Measurements from ENCODE around the gene PHGDH. TPM values are rescaled to one million over a fixed set of nuclear protein-coding genes. Genes with fewer than 3 reads are reported as not detected.

PHGDH gene
- total and polyA plus RNA-seq, 2 of the 13 experiments (the other 11 are each of a cell fraction or from before 2014, with no cell fraction given): 95.8 to 133 TPM

DNA sequence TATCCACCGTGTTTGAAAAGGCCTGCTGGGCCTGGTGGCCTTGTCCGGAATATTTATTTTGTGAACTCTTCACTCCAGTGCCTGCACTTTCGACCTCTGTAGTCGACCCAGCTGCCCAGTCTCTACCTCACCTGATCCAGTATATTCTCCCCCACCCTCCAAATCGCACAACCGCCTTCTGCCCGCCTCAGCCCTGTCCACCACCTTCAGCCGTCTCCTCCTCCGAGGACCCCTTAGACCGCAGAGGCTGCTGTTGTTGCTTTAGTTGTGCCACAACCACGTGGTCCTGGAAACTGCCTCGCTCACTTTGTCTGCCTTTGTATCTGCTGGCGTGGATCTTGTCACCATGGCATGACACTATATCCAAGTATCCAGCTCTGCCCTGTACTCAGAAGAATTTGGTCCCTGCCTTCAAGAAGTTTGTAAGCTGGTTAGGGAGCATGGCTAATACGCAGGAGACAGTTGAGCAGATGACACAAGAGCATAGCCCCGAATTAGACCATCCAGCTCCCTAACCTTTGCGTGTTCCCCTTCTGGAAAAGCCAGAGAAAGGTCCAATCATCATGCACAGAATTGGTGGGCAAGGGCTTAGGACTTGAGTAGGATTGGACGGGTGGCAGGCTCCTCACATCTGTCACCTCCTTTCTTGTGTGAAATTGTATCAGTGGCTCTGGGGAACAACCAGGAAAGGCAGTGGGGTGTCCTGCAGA lies 1.5 kb downstream of the PHGDH start (continued):
- TF ChIP-seq ZFP82 (CRISPR knock-in tag; IDR thresholded peaks at IDR 0.05; ENCODE audit: borderline replicate concordance) (no peak), RARG (CRISPR knock-in tag; IDR thresholded peaks at IDR 0.05; ENCODE audit: low read depth) (no peak), NPAS2 (CRISPR knock-in tag; IDR thresholded peaks at IDR 0.05; ENCODE audit: borderline replicate concordance) (no peak), ZNF33A (CRISPR knock-in tag; IDR thresholded peaks at IDR 0.05; ENCODE audit: borderline replicate concordance) (no peak), ZNF775 (CRISPR knock-in tag; IDR thresholded peaks at IDR 0.05; ENCODE audit: borderline replicate concordance) (0 out of 2 replicates have a peak, but pooled peaks have one; percentile 43), RORA (CRISPR knock-in tag; IDR thresholded peaks at IDR 0.05) (no peak), TCF7 (IDR thresholded peaks at IDR 0.05; ENCODE audit: low read depth) (no peak), ESRRA (CRISPR knock-in tag; IDR thresholded peaks at IDR 0.05; ENCODE audit: low read depth) (no peak), CHD4 (IDR thresholded peaks at IDR 0.05; ENCODE audit: borderline replicate concordance, low read length) (no peak), NFIB (CRISPR knock-in tag; IDR thresholded peaks at IDR 0.05; ENCODE audit: borderline replicate concordance) (no peak), JUND (CRISPR knock-in tag; IDR thresholded peaks at IDR 0.05) (no peak), FOXM1 (CRISPR knock-in tag; IDR thresholded peaks at IDR 0.05) (no peak), RBAK (CRISPR knock-in tag; IDR thresholded peaks at IDR 0.05) (no peak), NFATC3 (CRISPR knock-in tag; IDR thresholded peaks at IDR 0.05) (0 out of 2 replicates have a peak, but pooled peaks have one; percentile 31), ZFP37 (CRISPR knock-in tag; IDR thresholded peaks at IDR 0.05; ENCODE audit: borderline replicate concordance) (no peak), SP1 (IDR thresholded peaks at IDR 0.05) (no peak), SP1 (CRISPR knock-in tag; IDR thresholded peaks at IDR 0.05) (no peak), SALL2 (CRISPR knock-in tag; IDR thresholded peaks at IDR 0.05) (no peak), FLYWCH1 (CRISPR knock-in tag; IDR thresholded peaks at IDR 0.05) (no peak), BCL6 (CRISPR knock-in tag; IDR thresholded peaks at IDR 0.05) (no peak), ZNF460 (CRISPR knock-in tag; IDR thresholded peaks at IDR 0.05; ENCODE audit: borderline replicate concordance) (no peak)
- TF ChIP-seq, protein P1, sequence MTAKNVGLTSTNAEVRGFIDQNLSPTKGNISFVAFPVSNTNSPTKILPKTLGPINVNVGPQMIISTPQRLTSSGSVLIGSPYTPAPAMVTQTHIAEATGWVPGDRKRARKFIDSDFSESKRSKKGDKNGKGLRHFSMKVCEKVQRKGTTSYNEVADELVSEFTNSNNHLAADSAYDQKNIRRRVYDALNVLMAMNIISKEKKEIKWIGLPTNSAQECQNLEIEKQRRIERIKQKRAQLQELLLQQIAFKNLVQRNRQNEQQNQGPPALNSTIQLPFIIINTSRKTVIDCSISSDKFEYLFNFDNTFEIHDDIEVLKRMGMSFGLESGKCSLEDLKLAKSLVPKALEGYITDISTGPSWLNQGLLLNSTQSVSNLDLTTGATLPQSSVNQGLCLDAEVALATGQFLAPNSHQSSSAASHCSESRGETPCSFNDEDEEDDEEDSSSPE (CRISPR knock-in tag; IDR thresholded peaks at IDR 0.05): no peak
- TF ChIP-seq, protein P2, sequence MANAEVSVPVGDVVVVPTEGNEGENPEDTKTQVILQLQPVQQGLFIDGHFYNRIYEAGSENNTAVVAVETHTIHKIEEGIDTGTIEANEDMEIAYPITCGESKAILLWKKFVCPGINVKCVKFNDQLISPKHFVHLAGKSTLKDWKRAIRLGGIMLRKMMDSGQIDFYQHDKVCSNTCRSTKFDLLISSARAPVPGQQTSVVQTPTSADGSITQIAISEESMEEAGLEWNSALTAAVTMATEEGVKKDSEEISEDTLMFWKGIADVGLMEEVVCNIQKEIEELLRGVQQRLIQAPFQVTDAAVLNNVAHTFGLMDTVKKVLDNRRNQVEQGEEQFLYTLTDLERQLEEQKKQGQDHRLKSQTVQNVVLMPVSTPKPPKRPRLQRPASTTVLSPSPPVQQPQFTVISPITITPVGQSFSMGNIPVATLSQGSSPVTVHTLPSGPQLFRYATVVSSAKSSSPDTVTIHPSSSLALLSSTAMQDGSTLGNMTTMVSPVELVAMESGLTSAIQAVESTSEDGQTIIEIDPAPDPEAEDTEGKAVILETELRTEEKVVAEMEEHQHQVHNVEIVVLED (CRISPR knock-in tag; IDR thresholded peaks at IDR 0.05; ENCODE audit: borderline replicate concordance): no peak
- TF ChIP-seq, protein P3, sequence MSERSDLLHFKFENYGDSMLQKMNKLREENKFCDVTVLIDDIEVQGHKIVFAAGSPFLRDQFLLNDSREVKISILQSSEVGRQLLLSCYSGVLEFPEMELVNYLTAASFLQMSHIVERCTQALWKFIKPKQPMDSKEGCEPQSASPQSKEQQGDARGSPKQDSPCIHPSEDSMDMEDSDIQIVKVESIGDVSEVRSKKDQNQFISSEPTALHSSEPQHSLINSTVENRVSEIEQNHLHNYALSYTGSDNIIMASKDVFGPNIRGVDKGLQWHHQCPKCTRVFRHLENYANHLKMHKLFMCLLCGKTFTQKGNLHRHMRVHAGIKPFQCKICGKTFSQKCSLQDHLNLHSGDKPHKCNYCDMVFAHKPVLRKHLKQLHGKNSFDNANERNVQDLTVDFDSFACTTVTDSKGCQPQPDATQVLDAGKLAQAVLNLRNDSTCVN (CRISPR knock-in tag; IDR thresholded peaks at IDR 0.05; ENCODE audit: borderline replicate concordance): no peak
- TF ChIP-seq, protein P4, sequence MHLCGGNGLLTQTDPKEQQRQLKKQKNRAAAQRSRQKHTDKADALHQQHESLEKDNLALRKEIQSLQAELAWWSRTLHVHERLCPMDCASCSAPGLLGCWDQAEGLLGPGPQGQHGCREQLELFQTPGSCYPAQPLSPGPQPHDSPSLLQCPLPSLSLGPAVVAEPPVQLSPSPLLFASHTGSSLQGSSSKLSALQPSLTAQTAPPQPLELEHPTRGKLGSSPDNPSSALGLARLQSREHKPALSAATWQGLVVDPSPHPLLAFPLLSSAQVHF (CRISPR knock-in tag; IDR thresholded peaks at IDR 0.05): no peak

Data from HepG2 (cell line).